ENCODE data around the gene PRR9. TPM values are rescaled to one million over a fixed set of nuclear protein-coding genes. Genes with fewer than 3 reads are reported as not detected.

Gene PRR9
- total RNA-seq, 6 experiments from 2014 or later: not detected

DNA sequence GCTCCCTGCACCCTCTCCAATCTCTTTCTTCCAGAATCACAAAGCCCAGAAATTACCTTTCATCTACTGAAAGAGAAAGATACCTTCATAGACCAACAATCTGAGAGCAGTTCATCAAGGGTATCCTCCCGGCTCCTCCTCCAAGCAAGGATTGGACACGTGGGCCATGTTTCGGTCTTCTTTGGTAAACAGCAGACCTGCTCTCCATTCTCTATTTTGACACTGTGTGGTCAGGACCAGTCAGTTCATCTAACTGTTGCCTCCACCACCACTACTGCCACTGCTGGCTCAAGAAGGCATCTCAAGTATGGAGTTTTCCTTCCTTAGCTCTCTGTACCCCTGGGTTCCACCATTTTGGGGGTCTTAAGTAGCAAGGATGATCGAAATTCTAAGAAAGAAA lies 22.2 kb upstream of the PRR9 start:
- Histone ChIP-seq H3K36me3 (no peaks in the 10 kb centered on the region), H3K9me3 (no peaks in the 10 kb centered on the region), H3K27ac (no peak overlapping the region), H3K27me3 (no peaks in the 10 kb centered on the region), H3K4me3 (no peak overlapping the region), H3K4me1 (no peaks in the 10 kb centered on the region)
- DNase-seq (no peak), ATAC-seq (no peak)
- TF ChIP-seq, protein P1, sequence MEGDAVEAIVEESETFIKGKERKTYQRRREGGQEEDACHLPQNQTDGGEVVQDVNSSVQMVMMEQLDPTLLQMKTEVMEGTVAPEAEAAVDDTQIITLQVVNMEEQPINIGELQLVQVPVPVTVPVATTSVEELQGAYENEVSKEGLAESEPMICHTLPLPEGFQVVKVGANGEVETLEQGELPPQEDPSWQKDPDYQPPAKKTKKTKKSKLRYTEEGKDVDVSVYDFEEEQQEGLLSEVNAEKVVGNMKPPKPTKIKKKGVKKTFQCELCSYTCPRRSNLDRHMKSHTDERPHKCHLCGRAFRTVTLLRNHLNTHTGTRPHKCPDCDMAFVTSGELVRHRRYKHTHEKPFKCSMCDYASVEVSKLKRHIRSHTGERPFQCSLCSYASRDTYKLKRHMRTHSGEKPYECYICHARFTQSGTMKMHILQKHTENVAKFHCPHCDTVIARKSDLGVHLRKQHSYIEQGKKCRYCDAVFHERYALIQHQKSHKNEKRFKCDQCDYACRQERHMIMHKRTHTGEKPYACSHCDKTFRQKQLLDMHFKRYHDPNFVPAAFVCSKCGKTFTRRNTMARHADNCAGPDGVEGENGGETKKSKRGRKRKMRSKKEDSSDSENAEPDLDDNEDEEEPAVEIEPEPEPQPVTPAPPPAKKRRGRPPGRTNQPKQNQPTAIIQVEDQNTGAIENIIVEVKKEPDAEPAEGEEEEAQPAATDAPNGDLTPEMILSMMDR (IDR thresholded peaks at IDR 0.05): no peak
- TF ChIP-seq POLR2A (IDR thresholded peaks at IDR 0.05): no peak
- WGBS (ENCODE audit: insufficient coverage, low coverage, low lambda C conversion rate, missing lambda C conversion rate): 53% methylated on average over 4 of the region's 4 CpGs
- intact Hi-C loops (cut with DNase I): no loop called here

DNA sequence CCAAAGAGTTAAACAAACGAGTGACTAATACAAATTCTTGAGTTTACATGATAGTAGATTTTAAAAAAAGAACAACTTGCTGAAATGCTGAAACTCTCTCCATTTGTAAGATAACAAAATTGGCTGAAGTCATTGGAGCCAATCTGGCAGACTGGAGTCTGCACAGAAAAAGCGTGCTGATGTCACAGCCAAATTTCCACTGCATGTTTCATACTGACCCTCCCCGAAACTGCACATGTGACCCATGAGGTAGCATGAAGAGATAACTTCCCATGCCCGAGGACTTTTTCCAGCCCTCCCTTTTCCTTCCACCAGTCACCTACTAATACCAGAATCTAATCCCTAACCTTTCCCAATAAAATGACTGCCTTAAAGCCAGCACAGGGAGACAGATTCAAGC lies 15.4 kb upstream of the PRR9 start:
- DNase-seq (no peak), ATAC-seq (no peak)
- 48% methylated on average over 4 of the region's 4 CpGs for WGBS (ENCODE audit: insufficient coverage, low coverage, low lambda C conversion rate, missing lambda C conversion rate)
- TF ChIP-seq POLR2A (IDR thresholded peaks at IDR 0.05): no peak
- TF ChIP-seq, protein P1 (IDR thresholded peaks at IDR 0.05): no peak
- Histone ChIP-seq H3K9me3 (no peaks in the 10 kb centered on the region), H3K27me3 (no peaks in the 10 kb centered on the region), H3K27ac (no peak overlapping the region), H3K36me3 (no peaks in the 10 kb centered on the region), H3K4me3 (no peak overlapping the region), H3K4me1 (no peaks in the 10 kb centered on the region)
- intact Hi-C loops (cut with DNase I): no loop called here

GRCh38 chr1:153203130-153203529 lies 14.3 kb upstream of the PRR9 start, which contains the start of gene LELP1:
TSS of gene LELP1 (plus strand) at chr1:153203430. CDS start at chr1:153204708, 1,278 bp downstream.
- no peak for ATAC-seq
- no peak within 1 kb of the TSS for H3K4me3 ChIP-seq
- no peak for DNase-seq
- no peaks in the 10 kb centered on the region for H3K4me1 ChIP-seq
- 13% methylated on average over 1 of the region's 1 CpG for WGBS (ENCODE audit: insufficient coverage, low coverage, low lambda C conversion rate, missing lambda C conversion rate)
- H3K27ac ChIP-seq: no peak within 1 kb of the TSS
- H3K36me3 ChIP-seq: no peaks in the 10 kb centered on the region
- no peak for TF ChIP-seq POLR2A (IDR thresholded peaks at IDR 0.05)
- TF ChIP-seq, protein P1 (IDR thresholded peaks at IDR 0.05): no peak
- H3K9me3 ChIP-seq: no peaks in the 10 kb centered on the region
- no peaks in the 10 kb centered on the region for H3K27me3 ChIP-seq
- intact Hi-C loops (cut with DNase I): no loop called here

GRCh38 chr1:153206631-153207030 lies 10.8 kb upstream of the PRR9 start:
- ATAC-seq (no peak), DNase-seq (no peak)
- Histone ChIP-seq H3K4me3 (no peak overlapping the region), H3K36me3 (no peaks in the 10 kb centered on the region), H3K4me1 (no peaks in the 10 kb centered on the region), H3K27me3 (no peaks in the 10 kb centered on the region), H3K27ac (no peak overlapping the region), H3K9me3 (no peaks in the 10 kb centered on the region)
- WGBS (ENCODE audit: insufficient coverage, low coverage, low lambda C conversion rate, missing lambda C conversion rate): 54% methylated on average over 7 of the region's 9 CpGs
- intact Hi-C loops (cut with DNase I): no loop called here
- TF ChIP-seq, protein P1 (IDR thresholded peaks at IDR 0.05): no peak
- TF ChIP-seq POLR2A (IDR thresholded peaks at IDR 0.05): no peak

GRCh38 chr1:153210206-153210605 lies 7.2 kb upstream of the PRR9 start:
- no peaks in the 10 kb centered on the region for H3K4me1 ChIP-seq
- H3K9me3 ChIP-seq: no peaks in the 10 kb centered on the region
- WGBS (ENCODE audit: insufficient coverage, low coverage, low lambda C conversion rate, missing lambda C conversion rate): 33% methylated on average over 6 of the region's 7 CpGs
- no peak overlapping the region for H3K27ac ChIP-seq
- no peak for DNase-seq
- no peaks in the 10 kb centered on the region for H3K36me3 ChIP-seq
- intact Hi-C loops (cut with DNase I): no loop called here
- H3K4me3 ChIP-seq: no peak overlapping the region
- no peak for ATAC-seq
- no peaks in the 10 kb centered on the region for H3K27me3 ChIP-seq
- TF ChIP-seq, protein P1 (IDR thresholded peaks at IDR 0.05): no peak
- TF ChIP-seq POLR2A (IDR thresholded peaks at IDR 0.05): no peak
